GM19239 (cell line): ENCODE measurements around the gene HDAC5.

Experiments
- DNase-seq: peaks from one replicate; pipeline ENCODE4 v3.0.0; 2011; ENCODE audit warnings: low spot score; ENCODE audit not compliant: insufficient read length
- FAIRE-seq: peaks from 2 replicates; lab custom pipeline; 2011; peaks lifted over from hg19 to GRCh38; lab: Jason Lieb, UNC

The HDAC5 gene

DNA sequence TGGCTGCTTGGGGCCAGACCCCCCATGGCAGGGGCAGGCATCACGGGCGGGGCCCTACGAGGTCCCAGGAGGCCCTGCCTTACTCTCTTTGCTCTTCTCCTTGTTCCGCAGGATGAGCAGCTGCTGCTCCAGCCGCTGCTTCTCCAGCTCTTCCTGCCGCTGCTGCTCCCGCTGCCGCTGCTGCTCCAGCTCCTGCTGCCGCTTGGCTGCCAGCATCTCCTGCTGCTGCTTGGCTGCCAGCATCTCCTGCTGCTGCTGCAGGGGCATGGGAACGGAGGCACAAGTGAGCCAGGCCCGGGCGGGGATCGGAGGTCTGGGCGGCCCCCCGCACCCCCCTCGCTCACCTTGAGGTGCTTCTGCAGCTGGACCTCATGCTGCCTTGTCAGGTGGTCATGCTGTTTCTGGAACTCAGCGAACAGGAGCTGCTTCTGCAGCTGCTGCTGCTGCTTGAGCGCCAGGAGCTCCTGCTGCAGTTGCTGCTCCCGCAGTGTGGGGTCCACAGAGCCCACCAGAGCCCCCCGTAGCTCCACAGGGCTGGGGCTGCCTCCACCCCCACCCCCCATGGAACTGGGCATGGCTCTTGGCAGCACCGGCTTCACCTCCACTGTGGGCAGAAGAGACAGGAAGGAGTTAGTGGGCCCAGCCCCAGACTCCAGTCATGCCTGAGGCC, 30.1 kb downstream of the HDAC5 start:
- FAIRE-seq: no peak

DNA sequence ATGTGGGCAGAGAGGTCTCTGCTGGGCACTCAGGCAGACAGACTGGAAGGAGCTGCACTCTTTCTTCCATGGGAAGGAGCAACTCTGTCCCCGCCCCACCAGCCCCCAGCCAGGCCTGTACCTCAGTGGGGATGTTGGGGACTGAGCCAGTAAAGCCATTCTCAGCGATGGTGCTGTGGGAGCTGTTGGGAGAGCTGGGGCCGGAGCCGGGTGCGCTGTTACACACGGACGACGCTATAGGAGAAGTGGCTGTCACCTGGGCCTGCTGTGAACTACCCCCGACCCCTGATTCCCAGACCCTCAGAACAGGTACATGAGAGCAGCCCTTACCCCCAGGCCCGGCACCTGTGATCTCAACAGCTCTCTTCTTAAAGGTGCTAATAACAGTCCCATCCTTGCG, 31.4 kb downstream of the HDAC5 start:
- no peak for FAIRE-seq

More for the DNA sequence above, 30.1 kb downstream of the HDAC5 start:
- DNase-seq: no peak

DNA sequence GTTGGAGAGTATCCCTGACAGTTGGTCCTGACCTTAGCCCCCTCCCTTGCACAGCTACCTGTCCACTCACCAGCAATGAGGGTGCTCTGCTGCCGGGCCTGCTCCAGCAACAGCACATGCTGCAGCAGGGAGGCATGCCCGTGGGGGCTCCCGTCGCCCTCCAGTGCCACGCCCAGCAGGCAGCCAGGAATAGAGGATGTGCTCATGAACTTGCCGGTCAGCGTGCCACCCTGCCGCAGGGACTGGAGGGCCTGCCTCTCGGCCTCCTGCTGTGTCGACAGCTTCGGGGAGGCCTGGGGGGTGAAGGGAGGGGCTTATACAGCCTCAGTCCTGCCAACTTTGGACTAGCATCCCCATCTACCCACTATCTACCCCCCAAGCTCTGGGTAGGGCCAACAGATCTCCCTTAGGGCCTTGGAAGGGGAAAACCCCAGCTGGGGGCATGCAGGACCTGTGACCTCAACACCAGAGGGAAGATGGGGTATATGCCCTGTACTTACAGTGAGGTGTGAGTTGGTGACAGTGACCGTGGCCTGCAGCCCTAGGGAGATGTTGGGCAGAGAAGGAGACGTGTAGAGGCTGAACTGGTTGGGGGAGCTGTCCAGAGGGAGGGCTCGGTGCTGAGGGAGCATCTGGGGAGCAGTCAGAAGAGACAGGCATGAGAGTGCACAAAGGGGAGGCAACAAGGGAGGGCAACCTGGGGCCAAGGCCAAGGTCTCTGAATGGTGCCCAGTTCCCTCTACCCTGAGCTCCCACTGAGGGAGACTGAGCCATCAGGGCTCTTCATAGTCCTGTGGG, 32.0 kb downstream of the HDAC5 start:
- DNase-seq (no peak), FAIRE-seq (no peak)

More for the DNA sequence above, 31.4 kb downstream of the HDAC5 start:
- DNase-seq: no peak

DNA sequence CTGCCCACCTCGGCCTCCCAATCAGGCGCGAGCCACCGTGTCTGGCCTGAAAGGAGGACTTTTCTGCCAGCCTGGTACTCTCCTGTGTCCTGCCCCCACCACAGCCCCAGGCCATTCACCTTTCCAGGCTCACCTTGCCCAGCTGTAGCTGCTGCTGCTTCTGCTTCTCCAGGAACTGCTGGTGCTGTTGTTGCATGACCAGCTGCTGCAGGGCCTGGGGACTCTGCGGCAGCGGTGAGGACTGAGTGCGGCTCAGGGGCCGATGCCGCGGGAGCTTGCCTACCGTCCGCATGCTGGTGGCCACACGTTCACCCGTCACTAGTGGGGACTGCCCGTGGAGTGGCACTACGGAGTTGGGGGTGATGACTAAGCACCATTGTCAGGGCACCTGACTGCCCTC, 35.2 kb downstream of the HDAC5 start:
- DNase-seq (no peak), FAIRE-seq (no peak)

DNA sequence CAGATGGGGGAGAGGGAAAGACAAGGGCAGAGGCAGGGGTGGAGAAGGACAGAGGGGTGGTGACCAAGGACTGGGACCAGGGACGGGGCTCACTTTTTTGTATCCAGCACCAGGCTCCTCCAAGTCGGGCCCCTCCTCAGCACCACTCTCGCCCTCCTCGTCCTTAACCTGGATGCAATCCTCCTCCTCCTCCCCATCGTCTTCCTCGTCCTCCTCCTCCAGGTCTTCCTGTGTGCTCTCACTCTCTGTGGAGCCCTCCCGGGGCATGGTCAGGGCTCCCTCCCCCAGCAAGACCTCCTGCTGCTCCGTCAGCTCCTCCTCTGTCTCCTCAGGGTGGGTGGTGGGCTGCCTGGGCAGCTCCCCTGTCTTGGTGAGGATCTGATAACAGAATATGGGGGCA, 36.1 kb downstream of the HDAC5 start:
- DNase-seq (no peak), FAIRE-seq (no peak)

DNA sequence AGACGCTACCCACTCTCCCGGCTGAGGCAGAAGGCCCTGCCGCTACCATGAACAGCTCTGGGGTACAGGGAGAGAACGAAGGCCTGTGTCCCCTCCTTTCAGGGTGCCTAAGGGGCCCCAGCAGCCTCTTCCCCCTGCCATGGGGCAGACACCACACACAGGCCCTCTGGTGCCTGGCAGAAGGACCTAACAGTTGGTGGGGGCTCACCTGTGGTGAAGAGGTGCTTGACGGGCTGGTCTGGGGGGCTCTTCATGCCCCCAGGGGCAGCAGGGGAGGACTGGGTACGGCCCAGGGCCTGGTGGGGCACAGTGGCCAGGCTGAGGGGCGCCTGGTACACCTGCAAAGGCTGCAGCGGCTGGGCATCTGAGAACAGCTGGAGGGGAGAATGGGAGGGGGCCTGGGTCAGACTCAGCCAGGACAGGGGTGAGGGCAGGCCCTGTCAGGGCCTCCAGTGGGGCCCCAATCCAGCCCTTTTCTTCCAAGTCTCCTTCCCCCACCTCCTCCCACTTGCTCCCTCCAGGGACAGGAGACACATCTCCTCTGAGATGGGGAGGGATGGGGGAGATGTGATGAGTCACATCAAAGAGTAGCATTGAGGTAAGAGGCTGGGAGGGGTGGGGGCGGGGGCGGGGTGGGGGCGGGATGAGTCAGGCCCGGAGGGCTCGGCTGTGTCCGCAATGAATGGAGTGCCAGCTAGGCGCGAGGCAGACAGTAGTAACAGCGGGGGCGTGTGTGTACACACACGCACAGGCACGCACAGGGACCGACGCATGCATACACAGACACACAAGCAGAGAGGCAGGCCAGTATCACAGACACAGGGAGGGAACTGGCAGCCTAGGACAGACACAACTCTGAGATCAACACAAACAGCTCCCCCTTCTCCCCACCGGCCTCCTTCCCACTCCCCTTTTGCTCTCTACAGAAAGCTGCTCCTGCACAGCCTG, 36.8 kb downstream of the HDAC5 start:
- FAIRE-seq (no peak), DNase-seq (no peak)

DNA sequence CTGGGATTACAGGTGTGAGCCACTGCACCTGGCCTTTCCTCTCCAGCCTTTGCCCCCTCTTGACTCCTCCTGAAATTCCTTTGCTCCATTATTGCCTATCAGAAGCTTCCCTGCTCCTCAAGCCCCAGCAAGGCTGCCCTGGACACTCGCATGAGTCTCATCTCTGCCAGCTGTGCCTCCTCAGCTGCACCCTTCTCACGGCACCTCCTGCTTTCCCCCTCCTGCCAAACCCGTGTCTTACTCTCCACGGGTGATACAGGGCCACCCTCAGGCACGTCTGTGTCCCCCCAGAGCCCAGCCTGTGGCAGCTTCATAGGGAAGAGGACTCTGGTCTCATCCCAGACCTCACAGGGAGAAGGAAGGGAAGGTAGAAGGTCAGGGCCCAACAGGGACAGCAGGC, 37.5 kb downstream of the HDAC5 start:
- no peak for DNase-seq
- no peak for FAIRE-seq

DNA sequence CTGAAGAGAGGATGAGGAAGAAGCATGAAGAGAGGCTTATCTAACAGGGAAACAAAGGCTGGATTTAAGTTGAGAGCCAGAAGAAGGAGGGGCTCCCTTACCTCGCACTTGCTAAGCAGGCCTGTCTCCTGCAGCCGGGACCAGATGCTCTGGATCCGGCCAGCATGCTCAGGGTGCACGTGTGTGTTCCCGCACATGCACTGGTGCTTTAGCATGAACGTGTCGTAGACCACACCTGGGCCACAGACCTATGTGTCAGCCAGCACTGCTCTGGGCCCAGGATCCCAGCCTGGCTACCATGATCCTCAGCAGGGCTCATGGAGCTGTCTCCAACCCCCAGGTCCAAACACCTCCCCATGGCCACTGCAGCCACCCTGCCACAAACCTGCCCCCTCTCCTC, 38.5 kb downstream of the HDAC5 start:
- DNase-seq (no peak), FAIRE-seq (no peak)

DNA sequence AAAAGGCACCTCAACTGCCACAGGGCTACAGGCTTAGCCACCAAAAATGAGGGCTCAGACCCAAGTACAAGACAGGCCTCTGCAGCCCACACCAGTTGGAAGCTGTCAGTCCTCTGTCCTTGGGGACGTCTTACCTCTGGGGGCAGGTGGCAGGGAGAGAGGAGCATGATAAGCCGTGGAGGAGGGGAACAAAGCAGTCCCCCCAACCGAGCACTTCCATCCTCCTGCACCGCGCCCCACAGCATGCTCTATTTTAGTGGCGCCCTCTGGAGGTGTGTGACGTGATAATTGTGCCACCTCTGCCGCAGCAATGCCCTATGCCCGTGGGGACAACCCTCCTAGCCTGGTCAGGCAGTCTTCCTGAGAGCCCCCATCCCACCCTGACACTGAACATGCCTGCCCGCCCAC, 39.3 kb downstream of the HDAC5 start:
- DNase-seq: no peak
- FAIRE-seq: no peak

DNA sequence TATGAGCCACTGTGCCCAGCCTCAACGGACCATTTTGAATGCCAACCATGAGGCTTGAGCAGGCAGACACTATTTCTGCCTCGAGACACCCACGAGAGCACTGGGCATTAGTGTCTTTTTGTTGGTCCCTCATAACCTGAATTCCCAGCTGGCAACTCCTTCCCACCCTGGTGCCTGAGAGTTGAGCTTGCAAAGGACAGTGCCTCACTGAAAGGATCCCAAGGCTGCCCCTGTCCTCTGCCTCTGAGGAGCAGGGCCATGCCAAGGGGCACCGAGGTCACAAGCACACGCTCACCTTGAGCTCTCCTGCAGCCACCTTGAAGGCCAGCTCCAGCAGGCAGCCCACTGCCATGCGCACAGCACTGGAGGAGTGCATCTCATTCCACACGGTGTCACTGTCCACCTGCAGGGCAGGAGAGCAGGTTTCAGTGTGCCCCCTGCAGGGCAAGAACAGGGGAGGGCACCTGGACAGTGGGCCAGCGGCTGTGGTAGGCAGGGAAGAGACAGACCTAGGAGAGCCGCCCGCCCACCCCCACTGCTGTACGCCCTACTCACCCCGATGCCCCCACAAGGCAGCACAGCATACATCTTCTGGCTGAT, 40.1 kb downstream of the HDAC5 start:
- DNase-seq: no peak
- no peak for FAIRE-seq

DNA sequence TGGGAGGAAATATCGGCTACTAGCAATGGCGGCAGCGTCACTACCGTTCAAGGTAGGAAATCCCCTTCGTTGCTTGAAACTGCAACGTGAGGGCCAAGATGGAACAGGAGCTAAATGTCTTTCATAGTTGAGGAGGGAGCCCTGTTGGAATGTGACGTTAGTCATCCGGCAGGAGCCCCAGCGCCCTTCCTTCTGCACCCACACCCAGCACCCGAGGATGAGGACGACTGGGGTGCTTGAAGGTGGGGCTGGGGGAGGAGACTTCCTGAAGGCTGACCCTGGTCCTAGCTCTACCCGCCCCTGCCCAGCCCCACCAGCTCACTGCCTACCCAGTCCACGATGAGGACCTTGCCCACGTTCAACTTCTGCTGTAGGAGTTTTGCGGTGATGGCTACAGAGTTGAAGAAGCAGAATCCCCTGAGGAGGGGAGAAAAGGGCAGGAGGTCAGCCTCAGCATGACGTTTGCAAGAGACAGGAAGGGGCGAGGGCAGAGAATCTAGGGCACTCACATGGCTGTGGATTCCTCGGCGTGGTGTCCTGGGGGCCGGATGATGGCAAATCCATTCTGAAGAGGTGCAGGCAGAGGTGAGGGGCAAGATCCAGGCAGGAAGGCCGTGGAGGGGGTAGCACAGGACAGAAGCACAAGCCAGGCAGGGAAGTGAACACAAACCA, 41.0 kb downstream of the HDAC5 start:
- no peak for FAIRE-seq
- DNase-seq: no peak

DNA sequence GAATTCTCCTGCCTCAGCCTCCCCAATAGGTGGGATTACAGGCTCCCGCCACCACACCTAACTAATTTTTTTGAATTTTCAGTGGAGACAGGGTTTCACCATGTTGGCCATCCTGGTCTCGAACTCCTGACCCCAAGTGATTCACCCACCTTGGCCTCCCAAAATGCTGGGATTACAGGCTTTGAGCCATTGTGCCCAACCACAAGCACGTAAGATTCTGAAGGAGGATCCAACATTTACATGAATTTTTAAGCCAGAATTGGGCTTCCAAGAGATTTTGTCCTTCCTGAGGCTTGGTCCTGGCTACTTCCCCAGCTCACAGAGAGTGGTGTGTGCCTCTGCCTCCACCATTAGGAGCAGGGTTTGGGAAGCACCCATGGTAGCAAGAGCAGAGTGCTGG, 41.8 kb downstream of the HDAC5 start:
- DNase-seq (no peak), FAIRE-seq (no peak)

DNA sequence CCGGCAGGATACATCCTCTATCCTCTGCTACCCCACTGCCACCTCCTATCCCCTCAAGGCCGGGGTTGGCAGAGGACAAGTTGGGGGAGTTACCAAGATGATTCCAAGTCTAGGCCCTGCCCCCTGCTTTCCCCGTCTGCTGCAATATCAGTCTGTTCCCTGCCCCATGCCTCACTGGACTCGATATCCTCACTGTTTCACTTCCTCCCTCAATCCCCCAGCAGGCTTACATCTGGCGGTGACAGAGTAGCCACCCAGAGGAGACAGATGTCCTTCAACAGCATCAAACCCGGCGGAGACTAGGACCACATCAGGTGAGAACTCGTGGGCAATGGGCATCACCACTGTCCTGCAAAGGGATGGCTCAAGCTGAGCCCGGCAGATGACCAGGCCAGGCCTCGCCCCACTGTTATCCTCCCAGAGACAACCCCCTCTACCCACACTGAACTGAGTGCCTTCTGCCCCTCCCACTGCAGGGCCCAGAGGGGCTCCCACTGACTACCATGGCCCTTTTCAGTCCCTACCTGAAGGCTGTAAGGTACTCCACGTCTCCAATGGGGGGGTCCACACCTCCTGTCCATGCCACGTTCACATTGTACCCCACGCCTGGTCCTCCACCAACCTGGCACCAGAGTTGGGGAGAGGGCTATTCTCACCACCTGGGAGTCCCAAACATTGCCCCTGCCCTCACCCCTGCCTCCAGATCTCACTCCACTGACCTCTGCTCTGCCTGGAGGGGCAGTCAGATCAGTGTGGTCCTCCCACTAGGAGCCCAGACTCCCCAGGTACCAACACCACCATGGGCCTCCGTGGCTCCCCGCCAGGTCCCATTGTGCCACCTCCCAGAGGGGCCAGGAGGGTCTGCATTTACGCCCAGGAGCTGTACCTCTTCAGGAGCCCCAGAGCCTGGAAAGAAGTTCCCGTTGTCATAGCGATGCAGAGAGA, 43.3 kb downstream of the HDAC5 start:
- DNase-seq: no peak
- no peak for FAIRE-seq

DNA sequence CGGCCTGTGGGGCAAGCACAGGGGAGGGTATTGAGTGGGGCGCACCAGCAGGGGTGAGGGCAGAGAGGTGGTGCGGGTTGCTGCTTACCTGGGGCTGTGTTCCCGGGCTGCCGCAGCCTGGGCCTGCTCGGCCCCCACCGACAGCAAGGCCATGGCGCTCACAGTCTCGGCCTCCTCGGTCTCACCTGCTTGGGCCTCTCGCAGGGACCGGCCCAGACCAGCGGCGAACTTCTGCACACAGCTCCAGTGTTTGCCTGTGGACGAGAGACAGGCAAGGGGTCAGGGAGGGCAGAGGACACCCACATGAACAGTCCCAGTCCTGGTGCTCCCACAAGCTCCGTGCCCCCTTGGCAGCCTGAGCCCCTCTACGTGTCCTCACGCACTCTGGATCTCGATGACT, 45.0 kb downstream of the HDAC5 start:
- no peak for DNase-seq
- no peak for FAIRE-seq

DNA sequence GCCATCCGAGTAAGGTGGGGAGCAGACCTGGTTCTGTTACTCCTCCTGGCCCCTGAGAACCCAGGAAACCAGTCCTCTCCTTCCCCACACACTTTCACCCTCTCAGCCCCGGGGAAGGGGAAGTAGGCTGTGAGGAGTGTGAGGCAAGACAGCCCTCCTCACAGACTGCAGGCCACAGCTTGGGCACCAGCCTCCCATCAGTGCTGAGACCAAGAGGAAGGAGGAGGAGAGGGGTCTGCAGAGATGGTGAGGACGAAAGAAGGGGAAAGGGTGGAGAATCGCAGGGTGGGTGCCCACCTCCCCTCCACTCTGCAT, 45.9 kb downstream of the HDAC5 start:
- no peak for FAIRE-seq
- no peak for DNase-seq

DNA sequence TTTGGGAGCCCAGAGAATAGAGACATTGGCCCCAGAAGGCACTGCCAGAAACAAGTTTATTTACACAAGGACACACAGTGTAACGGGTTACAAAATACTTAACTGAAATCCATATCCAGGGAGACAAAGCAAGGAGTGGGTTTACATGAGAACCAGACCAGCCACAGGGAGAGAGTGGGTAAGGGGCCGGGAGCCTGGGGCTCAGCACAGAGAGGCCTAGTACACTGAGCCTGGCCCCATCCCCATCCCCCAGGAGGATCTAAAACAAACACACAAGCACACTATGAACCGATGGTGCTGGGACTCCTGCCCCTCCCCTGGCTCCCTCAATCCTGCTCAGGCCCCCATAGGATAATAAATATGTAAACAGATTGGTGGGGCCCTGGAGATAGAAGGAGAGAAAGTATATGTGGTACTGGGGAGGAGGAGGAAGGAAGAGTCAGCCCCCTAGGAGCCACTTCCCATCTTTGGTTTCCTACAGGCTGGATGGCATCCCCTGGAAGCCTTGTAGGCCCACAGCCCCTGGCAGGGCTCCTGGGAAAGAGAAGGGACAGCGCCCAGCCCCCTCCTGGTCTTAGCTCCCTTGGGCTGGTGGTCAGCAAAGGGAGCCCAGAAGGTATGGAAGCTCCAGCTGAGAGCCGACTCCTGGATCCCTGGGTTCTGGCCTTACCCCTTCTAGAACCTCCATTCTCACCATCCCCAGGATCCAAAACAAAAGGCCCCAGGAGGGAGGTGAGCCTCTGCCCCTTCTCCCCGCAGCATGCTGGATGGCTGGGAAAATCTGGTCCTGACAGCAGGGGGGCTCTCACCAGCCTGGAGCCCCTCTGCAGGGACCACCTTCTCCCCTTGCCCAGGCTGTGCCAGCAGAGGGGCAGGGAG, 46.5 kb downstream of the HDAC5 start:
- DNase-seq (no peak), FAIRE-seq (no peak)

DNA sequence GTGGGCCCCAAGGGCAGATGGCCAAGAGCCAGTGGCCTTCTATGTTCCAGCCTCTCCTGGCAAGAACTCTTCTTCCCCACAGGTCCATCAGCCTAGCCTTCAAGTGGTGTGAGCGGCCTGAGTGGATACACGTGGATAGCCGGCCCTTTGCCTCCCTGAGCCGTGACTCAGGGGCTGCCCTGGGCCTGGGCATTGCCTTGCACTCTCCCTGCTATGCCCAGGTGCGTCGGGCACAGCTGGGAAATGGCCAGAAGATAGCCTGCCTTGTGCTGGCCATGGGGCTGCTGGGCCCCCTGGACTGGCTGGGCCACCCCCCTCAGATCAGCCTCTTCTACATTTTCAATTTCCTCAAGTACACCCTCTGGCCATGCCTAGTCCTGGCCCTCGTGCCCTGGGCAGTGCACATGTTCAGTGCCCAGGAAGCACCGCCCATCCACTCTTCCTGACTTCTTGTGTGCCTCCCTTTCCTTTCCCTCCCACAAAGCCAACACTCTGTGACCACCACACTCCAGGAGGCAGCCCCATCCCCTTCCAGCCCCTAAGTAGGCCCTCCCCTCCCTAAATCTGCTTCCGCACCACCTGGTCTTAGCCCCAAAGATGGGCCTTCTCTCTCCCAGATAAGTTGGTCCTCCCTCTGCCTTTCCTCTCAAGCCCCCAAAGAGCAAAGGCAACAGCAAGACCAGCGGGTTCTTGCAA, 47.7 kb downstream of the HDAC5 start:
- FAIRE-seq (no peak), DNase-seq (no peak)

DNA sequence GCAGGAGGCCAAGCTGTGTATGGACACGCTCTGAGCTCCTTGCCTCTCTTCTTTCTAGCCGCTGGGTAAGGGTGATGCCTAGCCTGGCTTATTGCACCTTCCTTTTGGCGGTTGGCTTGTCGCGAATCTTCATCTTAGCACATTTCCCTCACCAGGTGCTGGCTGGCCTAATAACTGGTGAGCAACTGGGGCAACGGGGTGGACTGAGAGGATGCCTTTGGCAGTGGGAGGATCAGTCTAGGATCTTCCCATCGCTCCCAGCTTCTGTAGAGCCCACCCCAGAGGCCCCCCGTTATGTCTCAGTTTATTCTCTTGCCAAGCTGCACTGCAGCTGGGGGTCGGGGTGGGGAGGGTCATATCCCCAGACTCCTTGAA, 48.5 kb downstream of the HDAC5 start:
- DNase-seq (no peak), FAIRE-seq (no peak)
